Neural cell (in vitro differentiated cells): ENCODE data around the gene RGS9.

Experiments
- EZH2 ChIP-seq: fragments of 200-600, 300-800 bp; shearing (Covaris generic), sonication (generic); IDR thresholded peaks from 2 replicates; pipeline ENCODE4 v1.6.1; 2014; ENCODE audit warnings: antibody characterized with exemption, low read length, borderline replicate concordance, mild to moderate bottlenecking; ENCODE audit not compliant: insufficient read depth, poor library complexity, severe bottlenecking
- MXI1 ChIP-seq: fragments of 450-650 bp; conservative IDR thresholded peaks from 2 replicates; pipeline ENCODE4 v1.6.1; 2014; ENCODE audit warnings: antibody characterized with exemption, mild to moderate bottlenecking; ENCODE audit not compliant: poor library complexity, severe bottlenecking
- POLR2AphosphoS5 ChIP-seq: IDR thresholded peaks from 2 replicates; pipeline ENCODE4 v1.6.1; 2012
- RAD21 ChIP-seq: fragments of 450-650 bp; conservative IDR thresholded peaks from 2 replicates; pipeline ENCODE4 v1.6.1; 2014; ENCODE audit warnings: antibody characterized with exemption, mild to moderate bottlenecking, moderate library complexity
- TAF1 ChIP-seq: IDR thresholded peaks from 2 replicates; pipeline ENCODE4 v1.6.1; 2012; ENCODE audit warnings: low read depth
- TF ChIP-seq, protein P1 (sequence below): fragments of 450-650 bp; IDR thresholded peaks from 2 replicates; pipeline ENCODE4 v1.5.1; 2014; ENCODE audit warnings: antibody characterized with exemption, mild to moderate bottlenecking, moderate library complexity; ENCODE audit not compliant: poor library complexity, severe bottlenecking

DNA sequence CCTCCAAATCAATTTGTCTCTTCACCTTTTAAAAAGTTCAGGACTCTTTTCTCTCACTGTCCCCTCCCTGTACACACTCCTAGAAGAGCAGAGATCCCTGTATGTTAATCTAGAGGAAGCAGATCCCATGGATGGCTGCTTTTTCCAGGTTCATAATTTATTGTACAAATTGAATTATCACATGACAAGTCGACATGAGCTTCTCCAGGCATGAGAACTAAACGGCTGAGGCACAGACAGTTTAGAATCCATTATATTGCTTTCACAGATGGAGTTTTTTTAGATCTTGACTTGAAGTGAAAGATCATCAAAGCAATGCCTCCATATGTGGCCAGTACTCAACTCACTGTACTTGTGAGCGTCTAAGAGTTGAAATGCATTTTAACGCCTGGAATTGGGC is 47.9 kb downstream of the RGS9 start:
- no peak for TF ChIP-seq EZH2
- no peak for TF ChIP-seq POLR2AphosphoS5
- TF ChIP-seq, protein P1, sequence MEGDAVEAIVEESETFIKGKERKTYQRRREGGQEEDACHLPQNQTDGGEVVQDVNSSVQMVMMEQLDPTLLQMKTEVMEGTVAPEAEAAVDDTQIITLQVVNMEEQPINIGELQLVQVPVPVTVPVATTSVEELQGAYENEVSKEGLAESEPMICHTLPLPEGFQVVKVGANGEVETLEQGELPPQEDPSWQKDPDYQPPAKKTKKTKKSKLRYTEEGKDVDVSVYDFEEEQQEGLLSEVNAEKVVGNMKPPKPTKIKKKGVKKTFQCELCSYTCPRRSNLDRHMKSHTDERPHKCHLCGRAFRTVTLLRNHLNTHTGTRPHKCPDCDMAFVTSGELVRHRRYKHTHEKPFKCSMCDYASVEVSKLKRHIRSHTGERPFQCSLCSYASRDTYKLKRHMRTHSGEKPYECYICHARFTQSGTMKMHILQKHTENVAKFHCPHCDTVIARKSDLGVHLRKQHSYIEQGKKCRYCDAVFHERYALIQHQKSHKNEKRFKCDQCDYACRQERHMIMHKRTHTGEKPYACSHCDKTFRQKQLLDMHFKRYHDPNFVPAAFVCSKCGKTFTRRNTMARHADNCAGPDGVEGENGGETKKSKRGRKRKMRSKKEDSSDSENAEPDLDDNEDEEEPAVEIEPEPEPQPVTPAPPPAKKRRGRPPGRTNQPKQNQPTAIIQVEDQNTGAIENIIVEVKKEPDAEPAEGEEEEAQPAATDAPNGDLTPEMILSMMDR, result no peak
- TF ChIP-seq RAD21, result no peak
- TF ChIP-seq MXI1, result no peak
- no peak for TF ChIP-seq TAF1
